G401.6 (cell line): ENCODE data around the gene XPNPEP1.
"Not testable (repeated sequence)": the region's sequence is repeated elsewhere in the genome, so short reads cannot be mapped to it uniquely, and the experiment has no call there.

ENCODE experiments used
- FAIRE-seq: peaks from 2 replicates; lab custom pipeline; 2012; peaks lifted over from hg19 to GRCh38; lab: Jason Lieb, UNC

XPNPEP1 gene

DNA sequence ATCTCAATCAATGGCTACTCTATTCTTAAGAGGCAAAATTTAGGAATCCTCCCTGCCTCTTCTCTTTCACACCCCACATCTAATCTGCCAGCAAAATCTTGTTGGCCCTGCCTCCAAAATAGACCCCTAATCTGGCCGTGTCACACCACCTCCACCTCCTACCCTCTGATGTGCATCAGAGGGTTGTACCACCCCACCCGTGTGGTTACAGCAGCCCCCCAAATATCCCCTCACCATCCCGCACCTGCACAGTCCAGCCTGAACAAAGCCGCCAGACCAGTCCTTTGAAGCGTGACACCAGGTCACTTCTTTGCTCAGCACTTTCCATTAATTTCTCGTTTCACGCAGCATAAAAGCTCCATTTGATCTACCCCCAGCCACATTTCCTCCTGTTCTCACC lies 776 bp upstream of the XPNPEP1 start:
- no peak for FAIRE-seq

- no peak for FAIRE-seq
These were observed 844 bp downstream of the XPNPEP1 start for GRCh38 chr10:109922358-109922975.

DNA sequence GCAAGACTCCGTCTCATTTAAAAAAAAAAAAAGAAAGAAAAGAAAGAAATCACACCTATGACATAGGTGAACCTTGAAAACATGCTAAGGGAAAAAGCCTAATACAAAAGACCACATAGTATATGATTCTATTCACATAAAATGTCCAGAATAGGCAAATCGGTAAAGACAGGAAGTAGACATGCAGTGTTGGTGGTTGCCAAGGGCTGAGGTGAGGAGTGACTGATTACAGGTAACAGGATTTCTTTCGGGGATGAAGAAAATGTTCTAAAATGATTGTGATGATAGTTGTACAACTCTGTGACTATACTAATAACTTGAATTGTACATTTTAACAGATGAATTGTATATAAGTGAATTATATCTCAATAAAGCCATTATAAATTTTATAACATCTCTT lies 3.3 kb downstream of the XPNPEP1 start:
- FAIRE-seq = no peak

DNA sequence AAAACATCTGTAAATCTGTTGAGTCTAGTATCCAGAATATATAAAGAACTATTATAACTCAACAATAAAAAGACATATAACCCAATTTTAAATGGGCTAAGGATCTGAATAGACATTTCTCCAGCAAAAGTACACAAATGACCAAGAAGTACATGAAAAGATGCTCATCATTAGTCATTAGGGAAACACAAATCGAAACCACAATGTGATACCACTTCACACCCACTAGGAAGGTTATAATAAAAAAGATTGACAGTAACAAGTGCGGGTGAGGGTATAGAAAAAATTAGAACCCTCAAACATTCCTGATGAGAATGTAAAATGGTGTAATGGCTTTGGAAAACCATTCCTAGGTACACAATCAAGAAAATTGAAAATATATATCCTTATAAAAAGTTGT lies 4.1 kb downstream of the XPNPEP1 start:
- FAIRE-seq = no peak

DNA sequence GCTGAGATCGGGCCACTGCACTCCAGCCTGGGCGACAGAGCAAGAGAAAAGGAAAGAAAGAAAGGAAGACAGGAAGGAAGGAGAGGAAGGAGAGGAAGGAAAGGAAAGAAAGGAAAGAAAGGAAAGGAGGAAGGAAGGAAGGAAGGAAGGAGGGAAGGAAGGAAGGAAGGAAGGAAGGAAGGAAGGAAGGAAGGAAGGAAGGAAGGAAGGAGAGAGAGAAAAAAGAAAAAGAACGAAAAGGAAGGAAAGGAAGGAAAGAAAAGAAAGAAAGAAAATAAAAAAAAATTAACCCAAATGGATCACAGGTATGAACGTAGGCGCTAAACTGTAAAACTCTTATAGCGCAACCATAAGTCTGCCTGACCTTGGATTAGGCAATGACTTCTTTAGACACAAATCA lies 4.6 kb downstream of the XPNPEP1 start:
- not testable (repeated sequence) for FAIRE-seq

GRCh38 chr10:109915566-109915965 lies 7.7 kb downstream of the XPNPEP1 start:
- no peak for FAIRE-seq

DNA sequence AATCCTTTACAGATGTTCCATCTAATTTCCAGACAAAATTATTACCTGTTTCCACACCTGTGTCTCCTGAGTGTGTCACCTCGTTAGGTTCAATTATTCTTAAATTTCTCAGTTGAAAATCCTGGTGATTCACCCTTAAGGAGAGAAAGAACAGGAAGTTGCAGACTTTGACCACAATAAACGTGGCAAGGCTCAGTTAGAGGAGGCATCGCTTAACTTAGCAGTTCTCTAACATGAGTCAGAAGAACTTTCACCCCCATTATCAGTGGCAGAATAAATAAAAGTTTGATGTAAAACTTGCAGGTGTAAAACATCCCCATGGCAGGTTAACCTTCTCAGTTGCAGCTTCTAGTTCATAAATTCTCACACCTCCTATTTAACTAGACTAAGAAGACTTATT lies 8.3 kb downstream of the XPNPEP1 start:
- FAIRE-seq = no peak

DNA sequence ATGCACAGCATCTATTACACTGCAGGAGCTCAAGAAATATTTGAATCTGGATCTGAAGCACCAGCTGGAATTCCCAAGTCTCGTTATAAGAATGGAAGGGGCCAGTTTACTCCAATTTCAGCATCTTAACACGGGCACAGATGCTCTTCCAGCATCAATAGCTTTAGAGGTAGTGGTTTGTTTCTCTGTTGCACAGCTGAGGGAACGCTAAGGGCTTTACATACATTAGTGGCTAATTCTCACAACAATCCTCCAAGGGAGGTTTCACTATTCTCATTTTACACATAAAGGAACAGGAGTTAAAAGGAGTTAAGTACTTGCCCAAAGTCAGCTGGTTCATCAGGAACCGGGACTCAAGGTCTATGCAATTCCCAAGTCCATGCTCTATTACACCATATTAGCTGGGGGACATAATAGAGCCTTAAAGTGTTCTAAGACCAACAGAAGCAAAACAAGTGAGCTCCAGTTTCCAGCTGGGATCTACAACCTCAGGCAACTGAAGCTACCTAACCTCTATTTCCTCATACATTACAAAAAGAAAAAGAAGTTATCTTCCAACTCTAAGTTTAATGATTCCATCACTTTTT lies 9.9 kb downstream of the XPNPEP1 start:
- no peak for FAIRE-seq

DNA sequence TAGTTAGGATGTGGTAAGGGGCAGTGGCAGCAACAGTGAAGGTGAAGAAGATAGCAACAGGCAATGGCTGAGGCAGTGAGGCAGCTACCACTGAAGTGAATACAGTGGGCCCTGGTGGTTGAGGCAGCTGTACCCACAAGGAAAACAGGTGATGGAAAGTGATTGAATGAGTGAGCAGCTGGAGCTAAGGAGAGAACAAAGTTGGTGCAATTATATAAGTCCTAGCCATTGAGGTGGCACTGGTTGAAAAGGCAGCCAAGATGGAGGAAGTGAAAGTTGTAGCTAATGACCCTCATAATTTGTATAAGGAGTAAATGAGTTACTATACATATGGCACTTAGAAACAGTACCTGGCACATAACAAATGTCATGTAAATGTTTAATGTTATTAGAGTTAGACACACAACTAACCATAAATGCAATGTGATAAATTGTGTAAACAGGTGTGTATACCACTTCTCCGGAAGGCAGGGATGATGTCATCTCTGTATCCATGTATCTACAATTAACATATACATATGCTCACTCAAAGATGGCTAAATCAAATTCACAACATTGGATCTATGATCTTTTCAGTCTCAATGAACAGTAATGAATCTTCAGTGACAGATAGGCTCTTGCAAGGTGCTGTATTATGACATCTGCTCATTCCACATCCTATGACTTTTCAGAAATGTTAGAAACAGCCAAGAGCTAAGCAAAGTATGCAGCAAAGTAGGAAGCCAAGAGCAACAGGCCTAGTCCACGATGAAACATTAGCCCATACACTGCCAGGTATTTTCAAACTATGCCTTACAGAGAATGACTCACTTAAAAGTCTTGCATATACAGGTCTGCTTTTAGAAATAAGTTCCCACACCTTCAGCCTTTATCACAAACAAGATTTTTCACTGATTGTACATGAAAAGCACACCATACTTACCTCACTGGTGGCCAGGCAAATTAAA lies 10.7 kb downstream of the XPNPEP1 start:
- FAIRE-seq = no peak

DNA sequence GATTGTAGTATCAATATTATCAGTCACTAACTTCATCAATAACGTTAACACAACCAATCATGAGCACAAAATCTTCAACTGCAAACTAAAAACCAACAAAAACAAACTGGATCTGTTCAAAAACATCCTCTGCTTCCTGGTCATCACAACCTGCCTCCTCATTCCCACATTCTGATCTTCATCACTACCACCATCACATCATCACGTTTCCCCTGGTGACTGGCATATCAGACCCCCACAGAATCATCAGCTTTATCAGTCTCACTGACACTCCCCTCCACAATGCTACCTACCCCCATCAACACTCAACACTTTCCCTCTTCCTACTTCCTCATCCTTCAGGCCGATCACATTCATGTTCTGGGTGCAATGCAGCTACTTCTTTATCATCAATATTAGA lies 11.4 kb downstream of the XPNPEP1 start:
- no peak for FAIRE-seq

DNA sequence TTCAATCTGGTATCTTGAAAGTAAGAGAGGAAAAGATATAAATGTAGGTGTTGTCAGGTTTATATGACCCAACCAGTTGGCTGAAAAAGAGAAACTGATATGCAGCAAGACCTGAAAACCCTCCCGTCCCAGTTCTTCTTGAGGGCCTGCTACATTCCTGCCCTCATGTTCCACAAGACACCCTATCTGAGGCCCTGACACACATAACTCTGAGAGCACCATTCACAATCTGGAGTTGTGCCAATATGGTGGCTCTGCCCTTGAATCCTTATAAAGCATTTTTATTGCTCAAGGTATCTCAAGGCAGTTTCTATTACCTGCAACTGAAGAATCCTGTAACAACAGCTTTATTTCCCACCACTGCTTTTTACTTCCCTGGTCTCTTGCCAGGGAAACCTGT lies 17.0 kb downstream of the XPNPEP1 start:
- FAIRE-seq = no peak

GRCh38 chr10:109904397-109904796 lies 18.9 kb downstream of the XPNPEP1 start:
- FAIRE-seq = no peak

DNA sequence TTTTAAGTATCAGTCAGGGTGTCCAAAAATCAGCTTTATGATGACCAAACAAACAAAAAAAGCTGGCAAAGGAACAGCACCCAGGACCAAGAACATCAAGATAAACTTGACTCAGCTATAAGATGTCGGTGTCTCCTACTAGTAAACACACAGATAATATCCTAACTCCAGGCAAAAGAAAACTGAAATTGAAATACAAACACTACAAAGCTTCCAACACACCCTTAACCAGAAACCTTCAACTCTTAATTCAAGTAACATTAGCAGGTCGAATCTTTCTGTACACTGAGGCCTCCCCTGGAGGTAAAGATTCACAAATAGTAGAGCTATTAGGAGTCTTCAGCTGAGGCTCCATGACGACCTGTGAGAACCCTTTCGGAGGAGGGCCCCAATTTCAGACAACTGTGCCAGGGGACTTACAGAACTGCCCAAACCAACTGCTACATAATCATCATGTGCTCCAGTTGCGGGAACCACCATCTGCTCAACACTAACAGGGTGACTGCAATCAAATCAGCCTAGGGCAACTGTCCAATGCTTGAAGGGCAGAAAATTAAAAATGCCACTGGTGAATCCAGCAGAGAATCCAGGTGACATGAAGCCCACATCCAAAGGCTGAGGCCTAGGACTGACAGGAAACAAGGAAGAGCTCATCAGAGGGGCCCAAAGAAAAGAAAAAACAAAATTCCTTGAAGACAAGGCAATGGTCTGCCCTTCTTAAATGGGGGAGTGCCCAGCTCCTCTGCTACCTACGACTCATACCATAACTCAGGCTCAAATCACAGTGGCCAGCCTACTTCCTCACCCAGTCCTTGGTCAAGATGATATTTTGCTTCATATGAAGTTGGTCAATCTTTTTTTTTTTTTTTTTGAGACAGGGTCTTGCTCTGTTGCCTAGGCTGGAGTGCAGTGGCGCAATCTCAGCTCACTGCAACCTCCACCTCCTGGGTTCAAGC lies 20.0 kb downstream of the XPNPEP1 start:
- FAIRE-seq = no peak

- no peak for FAIRE-seq
These were observed 23.7 kb downstream of the XPNPEP1 start for GRCh38 chr10:109899356-109900331.

DNA sequence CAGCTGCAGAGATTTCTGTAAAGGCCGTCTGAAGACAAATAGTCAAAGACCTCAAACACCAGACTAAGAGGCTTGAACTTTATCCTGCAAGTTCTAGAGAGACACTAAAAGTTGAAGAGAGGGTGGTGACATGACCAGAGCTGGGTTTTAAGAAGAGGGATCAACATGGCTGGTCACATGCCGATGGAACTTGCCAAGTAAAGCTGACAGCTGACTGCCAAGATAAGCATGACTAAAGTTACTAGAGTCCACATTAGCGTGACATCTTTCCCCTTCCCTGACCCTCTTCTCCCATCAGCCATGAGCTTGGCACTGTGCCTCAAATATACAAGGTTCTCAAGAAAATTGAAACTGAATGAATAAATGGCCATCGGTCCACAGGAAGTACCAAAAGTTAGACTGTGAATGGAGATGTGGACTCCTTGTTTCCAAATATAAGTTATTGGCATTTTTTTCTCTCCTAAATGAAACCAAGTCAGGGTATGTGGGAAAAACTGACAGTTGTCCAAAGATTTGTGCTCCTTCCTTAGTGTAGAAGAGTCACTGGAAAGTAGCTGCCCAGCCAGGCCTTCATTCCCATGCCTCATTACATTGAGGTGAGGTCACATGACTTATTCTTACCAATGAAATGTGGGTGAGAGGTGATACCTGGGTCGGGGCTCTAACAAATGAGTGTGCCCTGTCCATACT lies 24.5 kb downstream of the XPNPEP1 start:
- no peak for FAIRE-seq

DNA sequence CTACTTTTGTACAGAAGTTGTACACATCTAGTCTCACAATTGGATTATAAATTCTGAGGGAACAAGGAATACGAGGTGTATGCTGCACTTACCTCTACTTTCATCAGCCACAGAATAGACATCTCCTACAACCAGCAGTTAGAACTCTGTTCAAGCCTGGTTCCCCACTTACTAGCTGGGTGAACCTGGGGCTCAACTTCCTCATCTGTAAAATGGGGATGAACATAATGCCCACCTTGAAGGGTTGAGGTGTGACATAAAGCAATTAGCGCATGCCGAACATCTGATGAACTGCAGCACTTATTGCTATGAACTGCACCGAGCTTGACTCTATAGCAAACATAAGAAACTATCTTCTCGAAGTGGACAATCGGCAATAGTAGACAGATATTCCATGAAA lies 25.3 kb downstream of the XPNPEP1 start:
- no peak for FAIRE-seq

DNA sequence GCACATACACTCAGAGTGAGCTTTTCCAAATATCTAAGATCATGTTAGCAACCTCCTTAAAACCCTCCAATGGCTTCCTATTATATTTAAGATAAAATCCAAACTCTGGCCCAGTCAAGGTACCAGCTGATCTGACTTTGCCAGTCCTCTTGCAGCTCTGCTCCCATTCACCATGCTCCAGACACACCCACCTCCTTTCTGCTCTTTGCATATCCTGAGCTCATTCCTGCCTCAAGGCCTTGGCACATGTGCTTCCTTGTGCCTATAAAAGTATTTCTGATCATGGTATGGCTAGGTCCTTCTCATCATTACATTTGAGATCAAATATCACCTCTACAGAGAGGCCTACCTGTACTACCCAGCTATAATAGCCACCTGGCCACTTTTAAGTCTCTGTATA lies 27.5 kb downstream of the XPNPEP1 start:
- no peak for FAIRE-seq

DNA sequence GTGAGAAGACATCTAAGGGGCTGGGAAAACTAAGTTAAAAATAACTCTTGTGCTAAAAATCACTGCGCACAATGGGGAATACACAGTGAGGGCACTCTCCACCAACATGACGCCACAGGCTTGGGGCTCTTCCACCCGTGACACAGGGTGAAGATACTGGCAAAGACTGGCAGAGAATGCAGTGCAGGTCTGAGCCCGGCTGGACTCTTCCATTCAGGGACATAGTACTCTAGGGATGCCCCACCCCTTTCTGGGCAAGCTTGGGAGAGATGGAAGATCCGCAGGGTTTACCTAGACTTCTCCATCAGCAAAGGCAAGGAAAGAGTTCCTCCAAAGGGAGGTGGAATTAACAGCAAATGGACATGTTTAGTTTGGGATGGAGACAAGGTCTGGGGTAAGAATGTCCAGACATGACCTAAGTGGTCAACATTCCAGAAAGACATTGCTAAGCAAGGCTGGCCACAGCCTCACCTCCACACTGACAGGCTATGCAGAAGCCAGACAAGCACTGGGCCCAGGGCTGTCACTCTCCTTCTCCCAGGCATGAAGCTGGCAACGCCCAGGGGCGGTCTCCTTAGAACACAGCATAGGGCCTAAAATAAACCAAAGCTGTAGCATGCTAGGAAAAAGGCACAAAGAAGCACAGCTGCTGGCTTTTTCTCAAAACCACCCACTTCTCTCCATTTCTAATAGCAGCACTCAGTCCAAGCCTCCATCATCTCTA lies 28.1 kb downstream of the XPNPEP1 start:
- no peak for FAIRE-seq

DNA sequence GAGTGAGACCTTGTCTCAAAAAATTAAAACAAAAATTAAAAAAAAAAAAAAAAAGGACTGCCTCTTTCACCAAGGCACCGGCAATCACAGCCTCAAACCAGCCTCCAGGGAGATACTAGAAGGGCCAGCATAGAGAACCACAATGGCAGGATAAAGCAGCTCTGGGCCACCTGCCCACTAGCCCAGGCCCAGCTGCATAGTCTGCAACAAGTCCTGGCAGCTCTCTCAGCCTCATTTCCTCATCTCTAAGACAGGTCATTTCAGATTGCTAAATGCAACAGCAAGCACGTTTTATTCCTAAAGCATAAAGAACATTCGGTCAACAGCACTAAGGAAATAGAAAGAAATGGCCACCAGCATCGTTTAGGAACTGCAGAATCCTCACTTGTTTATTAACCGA lies 28.8 kb downstream of the XPNPEP1 start:
- no peak for FAIRE-seq

GRCh38 chr10:109893386-109893785 lies 29.9 kb downstream of the XPNPEP1 start:
- no peak for FAIRE-seq
